Astrocyte of the cerebellum (primary cell): ENCODE measurements around the gene EQTN.

Source experiments
- DNase-seq: peaks from one replicate; pipeline ENCODE4 v3.0.0-alpha.2; 2011; ENCODE audit warnings: low read depth
- H3K4me3 ChIP-seq: 2 replicates; pipeline ENCODE4 v1.5.1; 2011; ENCODE audit warnings: mild to moderate bottlenecking, low read depth, low read length, moderate library complexity
- in situ Hi-C: cut with HindIII; loops from 2 replicates; pipeline ENCODE4 v1.10.0; 2017; ENCODE audit warnings: low sequenced_read_pairs
- TF ChIP-seq, protein P1 (sequence below): IDR thresholded peaks from 2 replicates; pipeline ENCODE4 v1.5.1; 2012; ENCODE audit warnings: low read length, low read depth, moderate library complexity, mild to moderate bottlenecking; ENCODE audit errors: missing control alignments

EQTN gene

DNA sequence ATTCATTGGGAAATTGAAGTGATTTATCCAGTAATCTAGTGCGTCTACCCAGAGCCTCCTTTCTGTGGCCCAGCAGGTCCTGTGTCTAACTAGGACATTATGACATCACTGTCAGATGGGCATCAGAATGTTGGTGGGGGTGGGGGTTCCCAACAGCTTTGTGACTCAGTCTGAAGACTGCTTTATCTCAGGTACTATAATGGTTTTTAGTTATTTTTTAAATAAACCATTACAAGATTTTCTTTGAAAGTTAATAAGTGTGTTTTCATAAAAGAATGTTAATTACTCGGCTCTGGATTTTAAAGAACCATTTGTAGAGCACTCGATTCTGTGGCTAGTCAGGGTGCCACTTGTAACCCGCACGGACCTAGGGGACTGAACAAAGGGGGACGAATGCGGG lies at the start of gene EQTN:
Gene EQTN, minus strand, starts transcription at position 101 of the 400 bp plus-strand sequence. Its CDS starts 95 bp downstream, at position 6.
- no peak within 1 kb of the TSS for H3K4me3 ChIP-seq
- in situ Hi-C loops: no loop called here
- TF ChIP-seq, protein P1, sequence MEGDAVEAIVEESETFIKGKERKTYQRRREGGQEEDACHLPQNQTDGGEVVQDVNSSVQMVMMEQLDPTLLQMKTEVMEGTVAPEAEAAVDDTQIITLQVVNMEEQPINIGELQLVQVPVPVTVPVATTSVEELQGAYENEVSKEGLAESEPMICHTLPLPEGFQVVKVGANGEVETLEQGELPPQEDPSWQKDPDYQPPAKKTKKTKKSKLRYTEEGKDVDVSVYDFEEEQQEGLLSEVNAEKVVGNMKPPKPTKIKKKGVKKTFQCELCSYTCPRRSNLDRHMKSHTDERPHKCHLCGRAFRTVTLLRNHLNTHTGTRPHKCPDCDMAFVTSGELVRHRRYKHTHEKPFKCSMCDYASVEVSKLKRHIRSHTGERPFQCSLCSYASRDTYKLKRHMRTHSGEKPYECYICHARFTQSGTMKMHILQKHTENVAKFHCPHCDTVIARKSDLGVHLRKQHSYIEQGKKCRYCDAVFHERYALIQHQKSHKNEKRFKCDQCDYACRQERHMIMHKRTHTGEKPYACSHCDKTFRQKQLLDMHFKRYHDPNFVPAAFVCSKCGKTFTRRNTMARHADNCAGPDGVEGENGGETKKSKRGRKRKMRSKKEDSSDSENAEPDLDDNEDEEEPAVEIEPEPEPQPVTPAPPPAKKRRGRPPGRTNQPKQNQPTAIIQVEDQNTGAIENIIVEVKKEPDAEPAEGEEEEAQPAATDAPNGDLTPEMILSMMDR: no peak
- no peak for DNase-seq

DNA sequence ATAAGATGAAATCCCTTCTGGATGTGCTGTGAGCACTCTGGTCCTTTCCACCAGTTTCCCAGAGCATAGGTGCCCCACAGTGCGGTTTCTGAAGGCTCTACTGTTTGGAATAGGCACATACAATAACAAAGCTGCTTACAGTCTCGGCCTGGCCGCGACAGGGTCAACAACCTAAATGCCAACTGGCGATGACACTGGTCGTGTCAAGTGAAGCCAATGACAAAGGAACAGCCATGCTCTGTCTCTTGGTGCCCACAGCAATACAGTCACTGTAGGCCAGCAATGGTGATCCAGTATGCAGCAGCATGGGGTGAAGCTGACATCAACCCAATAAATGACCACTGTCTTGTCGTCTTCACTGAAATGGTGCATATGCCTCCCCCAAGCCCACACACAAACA lies 47.8 kb upstream of the EQTN start:
- H3K4me3 ChIP-seq: no peak overlapping the region
- in situ Hi-C loops: no loop called here

DNA sequence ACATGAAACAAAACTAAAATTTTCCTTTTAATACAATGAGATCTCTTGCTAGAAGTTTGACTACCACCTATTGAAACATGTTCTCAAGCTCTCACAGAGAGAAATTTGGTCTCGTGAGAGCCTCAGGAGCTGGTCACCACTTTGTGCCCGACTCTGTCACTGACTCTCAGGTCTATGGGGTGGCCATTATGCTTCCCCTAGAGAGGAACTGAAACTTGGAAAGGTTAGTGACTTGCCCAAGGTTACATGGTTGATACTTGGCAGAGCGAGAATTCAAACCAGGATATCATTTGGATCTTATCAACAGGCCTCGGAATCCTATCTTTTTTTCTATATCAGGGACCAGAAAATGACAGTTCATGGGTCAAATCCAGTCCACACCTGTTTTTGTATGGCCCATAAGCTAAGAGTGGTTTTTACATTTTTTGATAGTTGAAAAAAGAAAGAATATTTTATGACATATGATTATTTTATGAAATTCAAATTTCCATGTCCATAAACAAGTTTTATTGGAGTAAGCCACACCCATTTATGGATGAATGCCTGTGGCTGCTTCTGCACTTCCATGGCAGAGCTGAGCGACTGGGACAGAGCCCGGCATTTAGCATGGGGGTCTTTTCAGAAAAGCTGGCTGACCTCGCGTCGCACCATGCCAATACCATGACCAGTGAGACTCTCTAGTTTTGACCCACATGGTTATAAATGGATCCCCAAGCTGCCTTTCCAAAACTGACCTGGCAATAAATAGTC lies 44.8 kb upstream of the EQTN start:
- in situ Hi-C loops: no loop called here

More for the DNA sequence above, 47.8 kb upstream of the EQTN start:
- DNase-seq: no peak
- TF ChIP-seq, protein P1: no peak

DNA sequence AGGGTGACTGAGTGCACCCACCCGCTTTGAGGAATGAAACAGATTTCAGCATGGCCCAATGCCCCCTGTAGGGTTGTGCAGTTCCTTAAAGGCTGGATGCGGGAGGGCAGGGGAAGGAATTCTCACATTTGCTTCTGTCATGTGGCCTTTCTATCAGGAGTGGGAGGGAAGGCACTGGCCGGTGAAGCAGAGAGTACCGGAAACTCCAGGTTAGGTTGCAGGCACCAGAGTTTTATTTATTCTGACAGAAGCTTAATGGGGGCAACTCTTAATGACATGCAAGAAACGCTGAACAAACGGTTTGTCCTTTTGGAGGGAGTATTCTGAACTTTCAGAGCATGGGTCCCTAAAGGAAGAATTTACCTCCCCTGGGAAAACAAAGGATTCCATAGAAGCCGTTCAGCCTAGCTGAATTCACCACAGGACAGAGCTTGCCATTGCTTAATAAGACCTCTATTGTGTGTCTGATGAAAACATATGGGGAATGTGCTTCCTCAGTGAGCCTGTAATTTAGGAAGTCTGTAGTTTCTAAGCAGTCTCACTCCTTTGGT lies 44.1 kb upstream of the EQTN start:
- TF ChIP-seq, protein P1: no peak
- no peak for DNase-seq
- H3K4me3 ChIP-seq: no peak overlapping the region
- in situ Hi-C loops: no loop called here

More for the DNA sequence above, 44.8 kb upstream of the EQTN start:
- TF ChIP-seq, protein P1: no peak
- no peak for DNase-seq
- no peak overlapping the region for H3K4me3 ChIP-seq

DNA sequence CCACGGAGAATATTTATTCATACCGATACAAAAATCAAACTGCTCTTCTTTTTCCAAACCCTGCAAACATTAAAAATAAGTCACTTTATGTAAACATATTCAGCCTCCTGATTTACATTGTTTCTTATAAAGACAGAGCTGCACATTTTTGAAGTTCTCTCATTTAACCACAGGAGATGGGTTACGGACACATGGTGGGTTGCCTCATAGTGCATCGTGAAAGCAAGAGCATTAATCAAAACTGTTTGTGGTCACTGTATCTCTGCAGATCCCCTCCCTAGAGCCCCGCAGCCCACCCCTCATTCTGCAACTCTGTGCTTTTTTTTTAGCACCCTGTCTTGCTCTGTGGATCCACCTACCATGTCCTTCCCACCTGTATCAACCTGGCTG lies 43.3 kb upstream of the EQTN start:
- no peak for DNase-seq
- H3K4me3 ChIP-seq: no peak overlapping the region
- in situ Hi-C loops: no loop called here
- TF ChIP-seq, protein P1: no peak

DNA sequence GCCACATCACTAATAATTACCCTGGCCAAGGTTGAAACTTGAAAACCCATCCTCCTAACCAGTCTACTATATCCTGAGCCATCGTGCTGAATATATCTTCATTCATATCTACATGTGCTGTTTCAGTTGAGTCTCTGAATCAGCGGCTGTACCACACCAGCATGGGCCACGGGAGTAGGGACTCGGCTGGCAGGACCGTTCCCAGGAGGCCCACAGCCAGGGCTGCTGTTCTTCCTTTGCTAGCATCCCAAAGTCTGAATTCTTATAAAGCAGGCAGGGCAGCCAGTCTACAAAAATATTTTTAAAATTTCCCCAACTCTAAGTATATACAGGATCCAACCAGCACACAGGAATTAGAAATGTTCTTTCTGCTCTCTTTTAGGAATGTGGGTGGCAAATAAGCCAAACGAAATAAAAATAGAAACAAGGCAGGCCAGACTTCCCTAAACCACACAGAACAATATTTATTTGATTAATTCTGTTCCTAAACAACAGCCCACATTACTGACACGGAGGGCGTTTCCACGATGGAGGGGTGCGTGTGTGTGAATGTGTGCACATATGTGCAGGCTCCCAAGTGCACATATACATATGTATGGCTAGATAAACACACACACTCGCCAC lies 42.8 kb upstream of the EQTN start:
- in situ Hi-C loops: loop anchor here (10.0 kb wide), 1 partner anchor 205 kb away; no protein-coding TSS in a partner anchor
- no peak for DNase-seq
- TF ChIP-seq, protein P1: no peak
- H3K4me3 ChIP-seq: no peak overlapping the region
